ENCODE measurements around the gene MEAK7. TPM values are rescaled to one million over a fixed set of nuclear protein-coding genes. Genes with fewer than 3 reads are reported as not detected.

Gene MEAK7
- 1 to 10 TPM; 8.8 to 10.0 TPM for total RNA-seq

- POLR2A ChIA-PET: no interaction called here
- H3K27ac Mint-ChIP-seq: peak within 1 kb of the TSS; percentile 90
- peaks cover 3% of the 10 kb centered on the region for H3K27me3 Mint-ChIP-seq
- DNase-seq: peak; percentile 98
- H3K36me3 Mint-ChIP-seq (ENCODE audit: low read depth): peaks cover 2% of the 10 kb centered on the region
- H3K9me3 Mint-ChIP-seq: no peaks in the 10 kb centered on the region
- peaks cover 62% of the 10 kb centered on the region for H3K4me1 Mint-ChIP-seq
- CTCF ChIA-PET: interaction anchor here (0.5 to 4.0 kb wide), 16 partner anchors 8 to 333 kb away, joined by 3 to 20 read pairs (median 4); partner anchors contain the start of gene TAF1C
- peak within 1 kb of the TSS; percentile 88 for H3K4me3 Mint-ChIP-seq
Observed at GRCh38 chr16:84504420-84505248, at the start of gene MEAK7. TSS of gene MEAK7 (minus strand) at chr16:84504659. CDS start at chr16:84498086, 6,573 bp downstream.

- Mint-ChIP-seq H3K4me3 (no peak overlapping the region), H3K36me3 (ENCODE audit: low read depth) (no peaks in the 10 kb centered on the region), H3K9me3 (no peaks in the 10 kb centered on the region), H3K27ac (no peak overlapping the region), H3K27me3 (peaks cover 4% of the 10 kb centered on the region), H3K4me1 (peaks cover 41% of the 10 kb centered on the region)
- ChIA-PET CTCF (interaction anchor here (0.6 to 3.8 kb wide), 10 partner anchors 12 to 63 kb away, joined by 3 to 17 read pairs (median 3); partner anchors contain the start of gene COTL1), POLR2A (no interaction called here)
- no peak for DNase-seq
Observed at GRCh38 chr16:84553873-84554399, 49.5 kb upstream of the MEAK7 start.

- Mint-ChIP-seq H3K4me1 (peaks cover 45% of the 10 kb centered on the region), H3K4me3 (no peak overlapping the region), H3K9me3 (no peaks in the 10 kb centered on the region), H3K27ac (peak overlapping the region; percentile 60), H3K36me3 (ENCODE audit: low read depth) (no peaks in the 10 kb centered on the region), H3K27me3 (no peaks in the 10 kb centered on the region)
- ChIA-PET CTCF (interaction anchor here (0.6 to 3.8 kb wide), 9 partner anchors 11 to 435 kb away, joined by 3 to 17 read pairs (median 4); partner anchors contain the start of gene MBTPS1), POLR2A (interaction anchor here (1.0 kb wide), 1 partner anchor 20 kb away, joined by 6 read pairs; no protein-coding TSS in a partner anchor)
- no peak for DNase-seq
Observed at GRCh38 chr16:84552135-84552534, 47.7 kb upstream of the MEAK7 start.

GRCh38 chr16:84550096-84550495 lies 45.6 kb upstream of the MEAK7 start:
- Mint-ChIP-seq H3K9me3 (no peaks in the 10 kb centered on the region), H3K27me3 (peaks cover 2% of the 10 kb centered on the region), H3K4me3 (no peak overlapping the region), H3K4me1 (peaks cover 43% of the 10 kb centered on the region), H3K36me3 (ENCODE audit: low read depth) (no peaks in the 10 kb centered on the region), H3K27ac (peak overlapping the region; percentile 77)
- DNase-seq: no peak
- ChIA-PET CTCF (interaction anchor here (1.0 to 1.5 kb wide), 2 partner anchors 44 to 48 kb away, joined by 4 to 6 read pairs; no protein-coding TSS in a partner anchor), POLR2A (no interaction called here)

GRCh38 chr16:84548971-84549844 lies 44.7 kb upstream of the MEAK7 start:
- H3K36me3 Mint-ChIP-seq (ENCODE audit: low read depth): no peaks in the 10 kb centered on the region
- CTCF ChIA-PET: interaction anchor here (0.7 to 1.5 kb wide), 7 partner anchors 10 to 50 kb away, joined by 3 to 8 read pairs (median 4); no protein-coding TSS in a partner anchor

GRCh38 chr16:84548508-84548907 lies 44.0 kb upstream of the MEAK7 start:
- DNase-seq: no peak
- Mint-ChIP-seq H3K4me3 (no peak overlapping the region), H3K27ac (peak overlapping the region; percentile 95), H3K27me3 (peaks cover 6% of the 10 kb centered on the region), H3K4me1 (peaks cover 44% of the 10 kb centered on the region), H3K9me3 (no peaks in the 10 kb centered on the region), H3K36me3 (ENCODE audit: low read depth) (no peaks in the 10 kb centered on the region)
- CTCF ChIA-PET: interaction anchor here (0.7 to 1.0 kb wide), 3 partner anchors 19 to 51 kb away, joined by 3 to 5 read pairs (median 3); no protein-coding TSS in a partner anchor
- POLR2A ChIA-PET: no interaction called here

More at GRCh38 chr16:84548971-84549844, 44.7 kb upstream of the MEAK7 start:
- Mint-ChIP-seq H3K27me3 (peaks cover 6% of the 10 kb centered on the region), H3K4me3 (peak overlapping the region; percentile 68), H3K27ac (peak overlapping the region; percentile 95), H3K4me1 (peaks cover 45% of the 10 kb centered on the region), H3K9me3 (no peaks in the 10 kb centered on the region)
- peak; percentile 43 for DNase-seq
- POLR2A ChIA-PET: no interaction called here

- peaks cover 6% of the 10 kb centered on the region for H3K27me3 Mint-ChIP-seq
- no peak for DNase-seq
- ChIA-PET POLR2A (no interaction called here), CTCF (interaction anchor here (1.1 to 1.7 kb wide), 3 partner anchors 18 to 29 kb away, joined by 3 to 5 read pairs (median 4); no protein-coding TSS in a partner anchor)
- H3K36me3 Mint-ChIP-seq (ENCODE audit: low read depth): no peaks in the 10 kb centered on the region
- no peak overlapping the region for H3K4me3 Mint-ChIP-seq
- H3K27ac Mint-ChIP-seq: no peak overlapping the region
- H3K9me3 Mint-ChIP-seq: no peaks in the 10 kb centered on the region
- peaks cover 43% of the 10 kb centered on the region for H3K4me1 Mint-ChIP-seq
Observed at GRCh38 chr16:84547546-84548061, 43.1 kb upstream of the MEAK7 start.

- Mint-ChIP-seq H3K36me3 (ENCODE audit: low read depth) (no peaks in the 10 kb centered on the region), H3K27ac (no peak overlapping the region)
- POLR2A ChIA-PET: no interaction called here
Observed at GRCh38 chr16:84546669-84547545, 42.4 kb upstream of the MEAK7 start.

GRCh38 chr16:84545114-84545737 lies 40.8 kb upstream of the MEAK7 start:
- H3K9me3 Mint-ChIP-seq: no peaks in the 10 kb centered on the region
- H3K27me3 Mint-ChIP-seq: peaks cover 6% of the 10 kb centered on the region
- ChIA-PET CTCF (interaction anchor here (2.1 kb wide), 1 partner anchor 12 kb away, joined by 6 read pairs; no protein-coding TSS in a partner anchor), POLR2A (no interaction called here)
- H3K4me1 Mint-ChIP-seq: peaks cover 31% of the 10 kb centered on the region
- no peak for DNase-seq
- H3K27ac Mint-ChIP-seq: no peak overlapping the region
- H3K4me3 Mint-ChIP-seq: no peak overlapping the region
- H3K36me3 Mint-ChIP-seq (ENCODE audit: low read depth): no peaks in the 10 kb centered on the region

More at GRCh38 chr16:84546669-84547545, 42.4 kb upstream of the MEAK7 start:
- H3K9me3 Mint-ChIP-seq: no peaks in the 10 kb centered on the region
- CTCF ChIA-PET: interaction anchor here (0.5 to 1.7 kb wide), 4 partner anchors 18 to 143 kb away, joined by 3 to 5 read pairs (median 4); no protein-coding TSS in a partner anchor
- peaks cover 37% of the 10 kb centered on the region for H3K4me1 Mint-ChIP-seq
- H3K4me3 Mint-ChIP-seq: no peak overlapping the region
- no peak for DNase-seq
- H3K27me3 Mint-ChIP-seq: peaks cover 6% of the 10 kb centered on the region

GRCh38 chr16:84544031-84544773 lies 39.7 kb upstream of the MEAK7 start:
- H3K4me1 Mint-ChIP-seq: peaks cover 21% of the 10 kb centered on the region
- H3K36me3 Mint-ChIP-seq (ENCODE audit: low read depth): no peaks in the 10 kb centered on the region
- POLR2A ChIA-PET: no interaction called here
- no peak overlapping the region for H3K27ac Mint-ChIP-seq
- CTCF ChIA-PET: interaction anchor here (0.6 to 2.1 kb wide), 3 partner anchors 11 to 56 kb away, joined by 3 to 6 read pairs (median 5); no protein-coding TSS in a partner anchor
- H3K27me3 Mint-ChIP-seq: peaks cover 6% of the 10 kb centered on the region
- DNase-seq: no peak
- H3K4me3 Mint-ChIP-seq: no peak overlapping the region
- no peaks in the 10 kb centered on the region for H3K9me3 Mint-ChIP-seq

Data from activated CD4-positive, alpha-beta T cell treated with anti-CD3 and anti-CD28 coated beads, Interleukin-2, amount 10 ng/mL, durations not matched to agents 7 days and 5 days (primary cell).